NCI-H187 treated with DMSO at 0.1 percent for 48 hours (cell line): ENCODE data around the gene IRX6.

Experiments used
- DNase-seq: peaks from one replicate; lab custom pipeline; 2025; lab: John Stamatoyannopoulos, UW

The IRX6 gene

GRCh38 chr16:55367866-55368603 lies 44.0 kb downstream of the IRX6 start:
- DNase-seq: no peak

- no peak for DNase-seq
Measured at GRCh38 chr16:55369151-55369550, 45.1 kb downstream of the IRX6 start.

- DNase-seq: no peak
Measured at GRCh38 chr16:55370762-55371482, 46.9 kb downstream of the IRX6 start.

- DNase-seq: no peak
Measured at GRCh38 chr16:55372792-55373488, 48.9 kb downstream of the IRX6 start.

GRCh38 chr16:55373489-55373832 lies 49.5 kb downstream of the IRX6 start:
- DNase-seq: no peak

- no peak for DNase-seq
Measured at GRCh38 chr16:55376045-55376444, 52.0 kb downstream of the IRX6 start.

GRCh38 chr16:55376567-55377167 lies 52.7 kb downstream of the IRX6 start:
- no peak for DNase-seq

- DNase-seq: no peak
Measured at GRCh38 chr16:55377840-55378239, 53.8 kb downstream of the IRX6 start.

- DNase-seq: no peak
Measured at GRCh38 chr16:55378616-55379015, 54.6 kb downstream of the IRX6 start.

GRCh38 chr16:55379371-55379770 lies 55.4 kb downstream of the IRX6 start:
- no peak for DNase-seq

GRCh38 chr16:55379876-55380390 lies 55.9 kb downstream of the IRX6 start:
- DNase-seq: no peak
